GM12878 (cell line): ENCODE results near the gene MIEF1. TPM values are rescaled to one million over a fixed set of nuclear protein-coding genes. Genes with fewer than 3 reads are reported as not detected.

Source experiments
- BACH1 ChIP-seq: fragments of 450-650 bp; IDR thresholded peaks from 2 replicates; pipeline ENCODE4 v1.6.1; 2017; ENCODE audit warnings: mild to moderate bottlenecking, borderline replicate concordance
- BHLHE40 ChIP-seq, 2 experiments: fragments of 450-650 bp in 1 of 2; IDR thresholded peaks; 2 replicates each; pipeline ENCODE4 v1.6.1; 2011 to 2017; ENCODE audit warnings: low read depth in 2 of 2, borderline replicate concordance in 1 of 2, improper control_type of control experiment in 1 of 2, low read length in 1 of 2, mild to moderate bottlenecking in 1 of 2
- CHD1 ChIP-seq: IDR thresholded peaks from 2 replicates; pipeline ENCODE4 v1.6.1; 2012; ENCODE audit warnings: low read depth, low read length, improper control_type of control experiment
- DPF2 ChIP-seq: fragments of 450-650 bp; IDR thresholded peaks from 2 replicates; pipeline ENCODE4 v1.6.1; 2017; ENCODE audit warnings: mild to moderate bottlenecking
- EP300 ChIP-seq, 2 experiments: fragments of 150-350 bp in 1 of 2; IDR thresholded peaks; 2 replicates each; pipeline ENCODE4 v1.6.1; 2011 to 2012; ENCODE audit warnings: low read depth in 2 of 2, low read length in 2 of 2, borderline replicate concordance in 1 of 2, improper control_type of control experiment in 1 of 2, inconsistent platforms in 1 of 2; ENCODE audit not compliant: control insufficient read depth in 1 of 2
- HCFC1 ChIP-seq: fragments of 150-350 bp; IDR thresholded peaks from 2 replicates; pipeline ENCODE4 v1.6.1; 2014; ENCODE audit warnings: low read length
- HDAC2 ChIP-seq: fragments of 200-600 bp; sonication (generic); IDR thresholded peaks from 2 replicates; pipeline ENCODE4 v1.6.1; 2017
- IKZF1 ChIP-seq: fragments of 450-650 bp; conservative IDR thresholded peaks from 2 replicates; pipeline ENCODE4 v1.6.1; 2017; ENCODE audit warnings: antibody characterized with exemption, mild to moderate bottlenecking
- KAT2A ChIP-seq: conservative IDR thresholded peaks from 2 replicates; pipeline ENCODE4 v1.6.1; 2011; ENCODE audit warnings: low read depth, low read length; ENCODE audit not compliant: control insufficient read depth
- LARP7 ChIP-seq: fragments of 450-650 bp; IDR thresholded peaks from 2 replicates; pipeline ENCODE4 v1.6.1; 2017; ENCODE audit warnings: mild to moderate bottlenecking
- MEF2B ChIP-seq: fragments of 450-650 bp; IDR thresholded peaks from 2 replicates; pipeline ENCODE4 v1.6.1; 2018; ENCODE audit warnings: mild to moderate bottlenecking, moderate library complexity; ENCODE audit not compliant: partially characterized antibody, poor library complexity, severe bottlenecking
- MTA3 ChIP-seq: IDR thresholded peaks from 2 replicates; pipeline ENCODE4 v1.6.1; 2012; ENCODE audit warnings: low read length, inconsistent platforms, borderline replicate concordance
- NFIC ChIP-seq: IDR thresholded peaks from 2 replicates; pipeline ENCODE4 v1.6.1; 2012; ENCODE audit warnings: low read depth, mild to moderate bottlenecking, inconsistent platforms, low read length, moderate library complexity
- PML ChIP-seq: IDR thresholded peaks from 2 replicates; pipeline ENCODE4 v1.6.1; 2012; ENCODE audit warnings: low read length, inconsistent platforms
- SMAD1 ChIP-seq: fragments of 450-650 bp; IDR thresholded peaks from 2 replicates; pipeline ENCODE4 v1.6.1; 2018; ENCODE audit warnings: mild to moderate bottlenecking, low read depth; ENCODE audit not compliant: partially characterized antibody
- SREBF1 ChIP-seq: IDR thresholded peaks from 2 replicates; pipeline ENCODE4 v1.6.1; 2012; ENCODE audit warnings: mild to moderate bottlenecking, low read length
- YY1 ChIP-seq: IDR thresholded peaks from 2 replicates; pipeline ENCODE4 v1.6.1; 2011; ENCODE audit warnings: low read depth, mild to moderate bottlenecking, low read length
- polyA plus RNA-seq, 11 experiments: library from polyadenylated mRNA; depleted of rRNA in 4 of 11; unstranded in 6 of 11; stranded (reverse) in 5 of 11; fragments of >200 nt; fragmentation: Nextera tagmentation in 4 of 11; fragmentation: Illumina TruSeq in 1 of 11; extraction: Ambion mirVana in 4 of 11; extraction: Trizol in 1 of 11; gene quantifications; 1 replicate in 1 of 11; 2 replicates in 10 of 11; pipeline versions ENCODE4 v1.2.1 to v1.2.3, GENCODE V29; 2011 to 2016; ENCODE audit warnings: inconsistent platforms in 2 of 11, missing spikeins in 2 of 11, low read depth in 1 of 11
- total RNA-seq, 4 experiments: library from RNA; depleted of rRNA in 3 of 4; stranded (reverse); fragments of >200 nt in 3 of 4; fragmentation: Illumina TruSeq in 1 of 4; extraction: Trizol in 1 of 4; gene quantifications; 2 replicates each; pipeline versions ENCODE4 v1.2.1 to v1.2.3, GENCODE V29; 2013 to 2021
- TF ChIP-seq, protein P1 (sequence below): fragments of 450-650 bp; IDR thresholded peaks from 2 replicates; pipeline ENCODE4 v1.6.1; 2017; ENCODE audit warnings: low read depth, mild to moderate bottlenecking, moderate library complexity

The MIEF1 gene
- total and polyA plus RNA-seq, 10 of the 15 experiments (the other 5 are each of a cell fraction or from before 2014, with no cell fraction given): 12.4 to 52.3 (median 29.3) TPM

- TF ChIP-seq, protein P1, sequence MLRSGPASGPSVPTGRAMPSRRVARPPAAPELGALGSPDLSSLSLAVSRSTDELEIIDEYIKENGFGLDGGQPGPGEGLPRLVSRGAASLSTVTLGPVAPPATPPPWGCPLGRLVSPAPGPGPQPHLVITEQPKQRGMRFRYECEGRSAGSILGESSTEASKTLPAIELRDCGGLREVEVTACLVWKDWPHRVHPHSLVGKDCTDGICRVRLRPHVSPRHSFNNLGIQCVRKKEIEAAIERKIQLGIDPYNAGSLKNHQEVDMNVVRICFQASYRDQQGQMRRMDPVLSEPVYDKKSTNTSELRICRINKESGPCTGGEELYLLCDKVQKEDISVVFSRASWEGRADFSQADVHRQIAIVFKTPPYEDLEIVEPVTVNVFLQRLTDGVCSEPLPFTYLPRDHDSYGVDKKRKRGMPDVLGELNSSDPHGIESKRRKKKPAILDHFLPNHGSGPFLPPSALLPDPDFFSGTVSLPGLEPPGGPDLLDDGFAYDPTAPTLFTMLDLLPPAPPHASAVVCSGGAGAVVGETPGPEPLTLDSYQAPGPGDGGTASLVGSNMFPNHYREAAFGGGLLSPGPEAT: peak; percentile 15; the same call in 1 of the 2 replicates
- TF ChIP-seq SMAD1 (no peak), YY1 (0 out of 2 replicates have a peak, but pooled peaks have one; percentile 10), HDAC2 (no peak), HCFC1 (no peak), MTA3 (no peak), IKZF1 (peak; percentile 26; the same call in 1 of the 2 replicates), LARP7 (peak; percentile 17; the same call in 1 of the 2 replicates), NFIC (no peak), KAT2A (no peak), EP300 (IDR thresholded peaks at IDR 0.05; ENCODE audit: borderline replicate concordance in 1 of 2, control insufficient read depth in 1 of 2, low read depth in 2 of 2, low read length in 2 of 2) (peak in 1 of 2 experiments; percentile 13; a peak in 1 of 4 replicates), DPF2 (peak; percentile 57), MEF2B (peak; percentile 37), SREBF1 (no peak), BACH1 (0 out of 2 replicates have a peak, but pooled peaks have one; percentile 21), PML (no peak), BHLHE40 (IDR thresholded peaks at IDR 0.05; ENCODE audit: borderline replicate concordance in 1 of 2, low read depth in 2 of 2, low read length in 1 of 2) (peak in 1 of 2 experiments; percentile 20; a peak in 1 of 4 replicates), CHD1 (no peak)
Measured at GRCh38 chr22:39457556-39458443, 44.3 kb upstream of the MIEF1 start (continued).
